ENCODE results near the gene TSHZ3.

The TSHZ3 gene

GRCh38 chr19:31352296-31352781 lies 3.1 kb upstream of the TSHZ3 start:
- DNase-seq (ENCODE audit: extremely low spot score) = no peak
- CTCF ChIA-PET = no interaction called here
- POLR2A ChIA-PET = no interaction called here
- TF ChIP-seq CTCF (IDR thresholded peaks at IDR 0.05; ENCODE audit: control extremely low read depth, extremely low read depth, low read depth, missing control alignments) = no peak

GRCh38 chr19:31351855-31352195 lies 2.6 kb upstream of the TSHZ3 start:
- no peak for DNase-seq (ENCODE audit: extremely low spot score)
- TF ChIP-seq CTCF (IDR thresholded peaks at IDR 0.05; ENCODE audit: control extremely low read depth, extremely low read depth, low read depth, missing control alignments) = no peak
- ChIA-PET POLR2A (no interaction called here), CTCF (no interaction called here)

GRCh38 chr19:31351056-31351854 lies 2.0 kb upstream of the TSHZ3 start:
- POLR2A ChIA-PET = no interaction called here
- CTCF ChIA-PET = no interaction called here
- TF ChIP-seq CTCF (IDR thresholded peaks at IDR 0.05; ENCODE audit: control extremely low read depth, extremely low read depth, low read depth, missing control alignments) = no peak
- DNase-seq (ENCODE audit: extremely low spot score) = no peak

- DNase-seq (ENCODE audit: extremely low spot score) = no peak
- ChIA-PET CTCF (no interaction called here), POLR2A (no interaction called here)
- no peak for TF ChIP-seq CTCF (IDR thresholded peaks at IDR 0.05; ENCODE audit: control extremely low read depth, extremely low read depth, low read depth, missing control alignments)
These were observed 1.4 kb upstream of the TSHZ3 start for GRCh38 chr19:31350693-31351055.

GRCh38 chr19:31350033-31350692 lies 927 bp upstream of the TSHZ3 start:
- no peak for TF ChIP-seq CTCF (IDR thresholded peaks at IDR 0.05; ENCODE audit: control extremely low read depth, extremely low read depth, low read depth, missing control alignments)
- DNase-seq (ENCODE audit: extremely low spot score) = no peak
- ChIA-PET CTCF (no interaction called here), POLR2A (no interaction called here)

- POLR2A ChIA-PET = no interaction called here
- no peak for TF ChIP-seq CTCF (IDR thresholded peaks at IDR 0.05; ENCODE audit: control extremely low read depth, extremely low read depth, low read depth, missing control alignments)
- CTCF ChIA-PET = no interaction called here
- no peak for DNase-seq (ENCODE audit: extremely low spot score)
These were observed 616 bp downstream of the TSHZ3 start for GRCh38 chr19:31348481-31349159.
